WTC11 (cell line): Measurements from ENCODE around the gene ATPAF1. TPM values are rescaled to one million over a fixed set of nuclear protein-coding genes. Genes with fewer than 3 reads are reported as not detected.

ENCODE experiments used
- AR ChIP-seq: fragments of 250-450 bp; sonication (Bioruptor Pico); IDR thresholded peaks from 2 replicates; pipeline ENCODE4 v1.9.0; 2021; ENCODE audit warnings: mild to moderate bottlenecking
- E2F4 ChIP-seq: sonication (generic); formaldehyde crosslinking; IDR thresholded peaks from 2 replicates; pipeline ENCODE4 v1.8.1; 2022; ENCODE audit warnings: low read depth, mild to moderate bottlenecking, moderate library complexity, missing genetic modification reagents, borderline replicate concordance
- ETV6 ChIP-seq: sonication (generic); formaldehyde crosslinking; IDR thresholded peaks from 2 replicates; pipeline ENCODE4 v1.8.1; 2022; ENCODE audit warnings: mild to moderate bottlenecking, missing genetic modification reagents
- FOXJ3 ChIP-seq: sonication (generic); formaldehyde crosslinking; IDR thresholded peaks from 2 replicates; pipeline ENCODE4 v1.9.0; 2021; ENCODE audit warnings: missing genetic modification reagents, mild to moderate bottlenecking, borderline replicate concordance
- IRF2 ChIP-seq: sonication (generic); formaldehyde crosslinking; IDR thresholded peaks from 2 replicates; pipeline ENCODE4 v1.8.0; 2022; ENCODE audit warnings: low read depth, missing genetic modification reagents, borderline replicate concordance
- MYBL2 ChIP-seq: sonication (generic); formaldehyde crosslinking; IDR thresholded peaks from 2 replicates; pipeline ENCODE4 v1.8.1; 2023; ENCODE audit warnings: mild to moderate bottlenecking, moderate library complexity, missing genetic modification reagents
- PRDM15 ChIP-seq: sonication (generic); formaldehyde crosslinking; IDR thresholded peaks from 2 replicates; pipeline ENCODE4 v1.8.0; 2022; ENCODE audit warnings: missing genetic modification reagents
- STAT6 ChIP-seq: sonication (generic); formaldehyde crosslinking; conservative IDR thresholded peaks from 2 replicates; pipeline ENCODE4 v1.8.1; 2023; ENCODE audit warnings: mild to moderate bottlenecking, low read depth, missing genetic modification reagents, moderate library complexity
- ZNF138 ChIP-seq: sonication (generic); formaldehyde crosslinking; conservative IDR thresholded peaks from 2 replicates; pipeline ENCODE4 v1.8.1; 2022; ENCODE audit warnings: mild to moderate bottlenecking, moderate library complexity, missing genetic modification reagents
- ZNF232 ChIP-seq: sonication (generic); formaldehyde crosslinking; IDR thresholded peaks from 2 replicates; pipeline ENCODE4 v1.8.0; 2022; ENCODE audit warnings: mild to moderate bottlenecking, missing genetic modification reagents
- ZNF396 ChIP-seq: fragments of 250-450 bp; sonication (Bioruptor Pico); IDR thresholded peaks from 2 replicates; pipeline ENCODE4 v1.8.0; 2021; ENCODE audit warnings: mild to moderate bottlenecking, moderate library complexity, borderline replicate concordance
- ZNF425 ChIP-seq: fragments of 250-450 bp; sonication (Bioruptor Pico); conservative IDR thresholded peaks from 2 replicates; pipeline ENCODE4 v1.9.0; 2021; ENCODE audit warnings: mild to moderate bottlenecking
- ZNF512 ChIP-seq: sonication (generic); formaldehyde crosslinking; IDR thresholded peaks from 2 replicates; pipeline ENCODE4 v1.8.1; 2022; ENCODE audit warnings: missing genetic modification reagents, borderline replicate concordance
- total RNA-seq: library from RNA; stranded (reverse); gene quantifications from 3 replicates; pipeline ENCODE4 v1.2.3, GENCODE V29; 2021

The ATPAF1 gene
- total RNA-seq, 1 experiment from 2014 or later, result 35.7 TPM

GRCh38 chr1:46667782-46668760, at the start of gene ATPAF1 (continued):
- no peak for TF ChIP-seq ZNF138 (CRISPR knock-in tag)
- no peak; the same call in 1 of the 2 replicates for TF ChIP-seq MYBL2 (CRISPR knock-in tag)
- no peak for TF ChIP-seq FOXJ3 (CRISPR knock-in tag)
- TF ChIP-seq STAT6 (CRISPR knock-in tag), result no peak
- no peak for TF ChIP-seq PRDM15
- TF ChIP-seq ZNF232 (CRISPR knock-in tag), result no peak
- no peak for TF ChIP-seq AR (CRISPR knock-in tag)
- no peak for TF ChIP-seq ZNF425
- TF ChIP-seq IRF2 (CRISPR knock-in tag), result no peak
- TF ChIP-seq ZNF396, result no peak
- TF ChIP-seq ETV6, result peak; percentile 77
- TF ChIP-seq ZNF512 (CRISPR knock-in tag), result no peak
- TF ChIP-seq E2F4, result peak; percentile 40; the same call in 1 of the 2 replicates
